WTC11 (cell line): ENCODE data around the gene TACO1. TPM values are rescaled to one million over a fixed set of nuclear protein-coding genes. Genes with fewer than 3 reads are reported as not detected.

Source experiments
- ATAC-seq: fragments of 200-7000 bp; cut with Tn5 transposase; 2 replicates; pipeline ENCODE4 v1.10.0; 2021; ENCODE audit warnings: mild to moderate bottlenecking, moderate library complexity
- CTCF ChIA-PET: fragments of 300-600 bp; sonication (Branson Sonifier 250); formaldehyde crosslinking; loops from one replicate; lab custom pipeline; 2021; ENCODE audit warnings: antibody characterized with exemption; lab: Charles Lee
- POLR2A ChIA-PET: fragments of 350-600 bp; sonication (Branson Sonifier 250); formaldehyde crosslinking; loops from one replicate; lab custom pipeline; 2021; ENCODE audit warnings: antibody characterized with exemption; lab: Charles Lee
- DNase-seq: peaks from one replicate; pipeline ENCODE4 v3.0.0; 2021; ENCODE audit warnings: low spot score
- H3K27ac Mint-ChIP-seq: 2 replicates; pipeline ENCODE4 v1.8.0; 2021; ENCODE audit warnings: mixed read lengths
- H3K27me3 Mint-ChIP-seq: 2 replicates; pipeline ENCODE4 v1.8.0; 2021; ENCODE audit warnings: low read depth, mild to moderate bottlenecking, moderate library complexity, mixed read lengths
- H3K36me3 Mint-ChIP-seq: 2 replicates; pipeline ENCODE4 v1.8.0; 2021; ENCODE audit warnings: mixed read lengths
- H3K4me1 Mint-ChIP-seq: 2 replicates; pipeline ENCODE4 v1.8.0; 2022; ENCODE audit warnings: mixed read lengths
- H3K4me3 Mint-ChIP-seq: 2 replicates; pipeline ENCODE4 v1.8.0; 2021; ENCODE audit warnings: mild to moderate bottlenecking, moderate library complexity, mixed read lengths
- H3K9me3 Mint-ChIP-seq: 2 replicates; pipeline ENCODE4 v1.8.0; 2021; ENCODE audit warnings: mixed read lengths
- ATF2 ChIP-seq: sonication (generic); formaldehyde crosslinking; IDR thresholded peaks from 2 replicates; pipeline ENCODE4 v1.8.1; 2022; ENCODE audit warnings: low read depth, missing genetic modification reagents, borderline replicate concordance
- CTCF ChIP-seq: fragments of 200-600 bp; IDR thresholded peaks from 2 replicates; pipeline ENCODE4 v1.8.0; 2022; ENCODE audit warnings: antibody characterized with exemption
- GABPB1 ChIP-seq: sonication (generic); formaldehyde crosslinking; IDR thresholded peaks from 2 replicates; pipeline ENCODE4 v1.8.1; 2023; ENCODE audit warnings: mild to moderate bottlenecking, missing genetic modification reagents
- GTF2I ChIP-seq: fragments of 250-450 bp; sonication (Bioruptor Pico); conservative IDR thresholded peaks from 2 replicates; pipeline ENCODE4 v1.4.0; 2021; ENCODE audit warnings: mild to moderate bottlenecking
- JAZF1 ChIP-seq: fragments of 250-450 bp; sonication (Bioruptor Pico); IDR thresholded peaks from 2 replicates; pipeline ENCODE4 v1.9.0; 2021; ENCODE audit warnings: moderate library complexity, mild to moderate bottlenecking, inconsistent platforms
- MLX ChIP-seq: sonication (generic); formaldehyde crosslinking; IDR thresholded peaks from 2 replicates; pipeline ENCODE4 v1.8.1; 2023; ENCODE audit warnings: mild to moderate bottlenecking, missing genetic modification reagents, moderate library complexity
- MXD4 ChIP-seq: fragments of 250-450 bp; sonication (Bioruptor Pico); IDR thresholded peaks from 2 replicates; pipeline ENCODE4 v1.8.0; 2021; ENCODE audit warnings: mild to moderate bottlenecking, moderate library complexity, borderline replicate concordance
- NFATC4 ChIP-seq: fragments of 250-450 bp; sonication (Bioruptor Pico); IDR thresholded peaks from 2 replicates; pipeline ENCODE4 v1.9.0; 2021; ENCODE audit warnings: mild to moderate bottlenecking
- NFYB ChIP-seq: sonication (generic); formaldehyde crosslinking; conservative IDR thresholded peaks from 2 replicates; pipeline ENCODE4 v1.8.0; 2022; ENCODE audit warnings: low read depth, missing genetic modification reagents
- NR1H2 ChIP-seq: sonication (generic); formaldehyde crosslinking; IDR thresholded peaks from 2 replicates; pipeline ENCODE4 v1.9.0; 2021; ENCODE audit warnings: mild to moderate bottlenecking, moderate library complexity, missing genetic modification reagents
- PREB ChIP-seq: sonication (generic); formaldehyde crosslinking; IDR thresholded peaks from 2 replicates; pipeline ENCODE4 v1.8.1; 2022; ENCODE audit warnings: mild to moderate bottlenecking, missing genetic modification reagents, moderate library complexity, borderline replicate concordance
- RELA ChIP-seq: sonication (generic); formaldehyde crosslinking; IDR thresholded peaks from 2 replicates; pipeline ENCODE4 v1.8.1; 2022; ENCODE audit warnings: missing genetic modification reagents, mild to moderate bottlenecking, borderline replicate concordance
- RORB ChIP-seq: fragments of 250-450 bp; sonication (Bioruptor Pico); IDR thresholded peaks from 2 replicates; pipeline ENCODE4 v1.9.0; 2021; ENCODE audit warnings: mild to moderate bottlenecking
- USF2 ChIP-seq: sonication (generic); formaldehyde crosslinking; IDR thresholded peaks from 2 replicates; pipeline ENCODE4 v1.8.1; 2023; ENCODE audit warnings: mild to moderate bottlenecking, missing genetic modification reagents, moderate library complexity
- ZNF416 ChIP-seq: fragments of 250-450 bp; sonication (Bioruptor Pico); IDR thresholded peaks from 2 replicates; pipeline ENCODE4 v1.9.0; 2021; ENCODE audit warnings: mild to moderate bottlenecking, inconsistent platforms
- total RNA-seq: library from RNA; stranded (reverse); gene quantifications from 3 replicates; pipeline ENCODE4 v1.2.3, GENCODE V29; 2021

The TACO1 gene
- total RNA-seq, 1 experiment from 2014 or later, result 26.9 TPM

GRCh38 chr17:63578769-63579111 lies 22.0 kb upstream of the TACO1 start:
- no peak for TF ChIP-seq ZNF416 (CRISPR knock-in tag)
- TF ChIP-seq NR1H2 (CRISPR knock-in tag), result no peak
- TF ChIP-seq RELA (CRISPR knock-in tag), result no peak
- TF ChIP-seq GTF2I (CRISPR knock-in tag), result no peak
- TF ChIP-seq CTCF, result no peak
- TF ChIP-seq RORB, result no peak
- TF ChIP-seq NFYB (CRISPR knock-in tag), result no peak
- no peak for TF ChIP-seq NFATC4
- TF ChIP-seq ATF2 (CRISPR knock-in tag), result no peak
- DNase-seq (no peak), ATAC-seq (no peak)
- no peaks in the 10 kb centered on the region for H3K27me3 Mint-ChIP-seq
- H3K27ac Mint-ChIP-seq, result peak overlapping the region; percentile 83; the same call in 1 of the 2 replicates
- POLR2A ChIA-PET, result no interaction called here
- H3K9me3 Mint-ChIP-seq, result no peaks in the 10 kb centered on the region
- H3K36me3 Mint-ChIP-seq, result peaks cover 37% of the 10 kb centered on the region
- H3K4me3 Mint-ChIP-seq, result no peak overlapping the region
- CTCF ChIA-PET, result interaction anchor here (0.9 to 1.7 kb wide), 7 partner anchors 9 to 172 kb away, joined by 3 to 6 read pairs (median 3); no protein-coding TSS in a partner anchor
- peaks cover 18% of the 10 kb centered on the region for H3K4me1 Mint-ChIP-seq

- ChIA-PET CTCF (interaction anchor here (0.6 to 1.7 kb wide), 9 partner anchors 13 to 173 kb away, joined by 3 to 9 read pairs (median 4); no protein-coding TSS in a partner anchor), POLR2A (no interaction called here)
- TF ChIP-seq GABPB1 (CRISPR knock-in tag) (no peak; the same call in 1 of the 2 replicates), USF2 (CRISPR knock-in tag) (peak; percentile 40; the same call in 1 of the 2 replicates)
- no peak overlapping the region for H3K4me3 Mint-ChIP-seq
- H3K27ac Mint-ChIP-seq, result peak overlapping the region; percentile 76
- H3K36me3 Mint-ChIP-seq, result peaks cover 40% of the 10 kb centered on the region
- H3K9me3 Mint-ChIP-seq, result no peaks in the 10 kb centered on the region
- peaks cover 18% of the 10 kb centered on the region for H3K4me1 Mint-ChIP-seq
- ATAC-seq (peak; percentile 70), DNase-seq (no peak)
- no peaks in the 10 kb centered on the region for H3K27me3 Mint-ChIP-seq
These were observed 21.1 kb upstream of the TACO1 start for GRCh38 chr17:63579633-63580032.

- no peak overlapping the region for H3K4me3 Mint-ChIP-seq
- no peaks in the 10 kb centered on the region for H3K4me1 Mint-ChIP-seq
- no peak overlapping the region for H3K27ac Mint-ChIP-seq
- peaks cover 63% of the 10 kb centered on the region for H3K36me3 Mint-ChIP-seq
- no peaks in the 10 kb centered on the region for H3K9me3 Mint-ChIP-seq
- no peaks in the 10 kb centered on the region for H3K27me3 Mint-ChIP-seq
- POLR2A ChIA-PET, result interaction anchor here (0.6 kb wide), 1 partner anchor 598 kb away, joined by 4 read pairs; no protein-coding TSS in a partner anchor
- CTCF ChIA-PET, result interaction anchor here (0.7 kb wide), 1 partner anchor 28 kb away, joined by 3 read pairs; no protein-coding TSS in a partner anchor
- TF ChIP-seq MLX (no peak), MXD4 (CRISPR knock-in tag) (no peak), PREB (CRISPR knock-in tag) (no peak), JAZF1 (CRISPR knock-in tag) (no peak)
- DNase-seq (no peak), ATAC-seq (no peak)
These were observed 12.9 kb upstream of the TACO1 start for GRCh38 chr17:63587770-63588169.
